HG02571 (cell line): ENCODE data around the gene ZBTB16.

ENCODE experiments used
- ATAC-seq: cut with Tn5 transposase; IDR thresholded peaks from one replicate; pipeline ENCODE4 v1.9.1; 2021; ENCODE audit warnings: mild to moderate bottlenecking, moderate library complexity; ENCODE audit not compliant: unreplicated experiment

ZBTB16 gene

GRCh38 chr11:114082415-114082748 is 22.9 kb downstream of the ZBTB16 start:
- ATAC-seq, result no peak

- no peak for ATAC-seq
Observed at GRCh38 chr11:114082767-114083181, 23.3 kb downstream of the ZBTB16 start.

GRCh38 chr11:114083391-114084252 is 24.1 kb downstream of the ZBTB16 start:
- no peak for ATAC-seq

GRCh38 chr11:114084414-114084813 is 24.9 kb downstream of the ZBTB16 start:
- no peak for ATAC-seq

GRCh38 chr11:114085965-114086793 is 26.7 kb downstream of the ZBTB16 start:
- no peak for ATAC-seq

GRCh38 chr11:114087025-114087424 is 27.5 kb downstream of the ZBTB16 start:
- no peak for ATAC-seq

GRCh38 chr11:114088216-114088615 is 28.7 kb downstream of the ZBTB16 start:
- ATAC-seq, result no peak

GRCh38 chr11:114088836-114089235 is 29.3 kb downstream of the ZBTB16 start:
- ATAC-seq, result no peak

GRCh38 chr11:114089748-114090147 is 30.2 kb downstream of the ZBTB16 start:
- no peak for ATAC-seq

GRCh38 chr11:114090225-114090910 is 30.9 kb downstream of the ZBTB16 start:
- no peak for ATAC-seq

GRCh38 chr11:114090976-114091375 is 31.5 kb downstream of the ZBTB16 start:
- ATAC-seq, result no peak

GRCh38 chr11:114091516-114092397 is 32.2 kb downstream of the ZBTB16 start:
- no peak for ATAC-seq

GRCh38 chr11:114092478-114092877 is 33.0 kb downstream of the ZBTB16 start:
- no peak for ATAC-seq

- no peak for ATAC-seq
Observed at GRCh38 chr11:114092953-114093352, 33.4 kb downstream of the ZBTB16 start.

GRCh38 chr11:114094516-114094915 is 35.0 kb downstream of the ZBTB16 start:
- ATAC-seq, result no peak

- ATAC-seq, result no peak
Observed at GRCh38 chr11:114095899-114096298, 36.4 kb downstream of the ZBTB16 start.

GRCh38 chr11:114097832-114098231 is 38.3 kb downstream of the ZBTB16 start:
- no peak for ATAC-seq

- no peak for ATAC-seq
Observed at GRCh38 chr11:114098927-114099326, 39.4 kb downstream of the ZBTB16 start.

- no peak for ATAC-seq
Observed at GRCh38 chr11:114099392-114100178, 40.1 kb downstream of the ZBTB16 start.
